Inflammatory macrophage treated with lipopolysaccharide for 4 hours (primary cell): ENCODE measurements around the gene PLEKHA5.
"Not testable (repeated sequence)": the region's sequence is repeated elsewhere in the genome, so short reads cannot be mapped to it uniquely, and the experiment has no call there.

Experiments
- DNase-seq: peaks from one replicate; pipeline ENCODE4 v3.0.0-alpha.2; 2020

The PLEKHA5 gene

GRCh38 chr12:19203539-19204506 is 74.3 kb downstream of the PLEKHA5 start:
- DNase-seq, result no peak

GRCh38 chr12:19205120-19205519 is 75.6 kb downstream of the PLEKHA5 start:
- DNase-seq, result no peak

- DNase-seq, result no peak
Measured at GRCh38 chr12:19206493-19207077, 77.1 kb downstream of the PLEKHA5 start.

GRCh38 chr12:19208456-19208855 is 78.9 kb downstream of the PLEKHA5 start:
- no peak for DNase-seq

GRCh38 chr12:19209661-19210060 is 80.1 kb downstream of the PLEKHA5 start:
- no peak for DNase-seq

- no peak for DNase-seq
Measured at GRCh38 chr12:19211802-19212201, 82.3 kb downstream of the PLEKHA5 start.

- DNase-seq, result no peak
Measured at GRCh38 chr12:19212245-19212644, 82.7 kb downstream of the PLEKHA5 start.

GRCh38 chr12:19214020-19214419 is 84.5 kb downstream of the PLEKHA5 start:
- no peak for DNase-seq

GRCh38 chr12:19215115-19215514 is 85.6 kb downstream of the PLEKHA5 start:
- no peak for DNase-seq

- no peak for DNase-seq
Measured at GRCh38 chr12:19217446-19217845, 87.9 kb downstream of the PLEKHA5 start.

- DNase-seq, result peak; percentile 35
Measured at GRCh38 chr12:19220205-19220604, 90.7 kb downstream of the PLEKHA5 start.

- DNase-seq, result no peak
Measured at GRCh38 chr12:19220852-19221466, 91.4 kb downstream of the PLEKHA5 start.

GRCh38 chr12:19222558-19222957 is 93.0 kb downstream of the PLEKHA5 start:
- no peak for DNase-seq

- DNase-seq, result no peak
Measured at GRCh38 chr12:19223018-19223417, 93.5 kb downstream of the PLEKHA5 start.

GRCh38 chr12:19223695-19224094 is 94.2 kb downstream of the PLEKHA5 start:
- DNase-seq, result no peak

- no peak for DNase-seq
Measured at GRCh38 chr12:19224746-19225145, 95.2 kb downstream of the PLEKHA5 start.

GRCh38 chr12:19227190-19227879 is 97.8 kb downstream of the PLEKHA5 start:
- DNase-seq, result no peak

GRCh38 chr12:19227880-19228210 is 98.3 kb downstream of the PLEKHA5 start:
- DNase-seq, result no peak

GRCh38 chr12:19229021-19229420 is 99.5 kb downstream of the PLEKHA5 start:
- DNase-seq, result not testable (repeated sequence)

- no peak for DNase-seq
Measured at GRCh38 chr12:19230299-19230866, 100.8 kb downstream of the PLEKHA5 start.

- no peak for DNase-seq
Measured at GRCh38 chr12:19230896-19231295, 101.4 kb downstream of the PLEKHA5 start.

GRCh38 chr12:19234171-19234704 is 104.7 kb downstream of the PLEKHA5 start:
- DNase-seq, result peak; percentile 55
